Lower leg skin (tissue), 3 donors: Measurements from ENCODE around the gene ARHGAP22.

Experiments
- CTCF ChIP-seq, 3 donors: fragments of 450-650 bp; IDR thresholded peaks; one replicate each; pipeline ENCODE4 v1.5.1; 2016; ENCODE audit warnings: antibody characterized with exemption in 3 of 3, mild to moderate bottlenecking in 3 of 3, moderate library complexity in 2 of 3
- POLR2A ChIP-seq, 2 donors: fragments of 450-650 bp; IDR thresholded peaks; one replicate each; pipeline ENCODE4 v1.6.1; 2016 to 2017; ENCODE audit warnings: antibody characterized with exemption in 2 of 2, mild to moderate bottlenecking in 1 of 2, moderate library complexity in 1 of 2

DNA sequence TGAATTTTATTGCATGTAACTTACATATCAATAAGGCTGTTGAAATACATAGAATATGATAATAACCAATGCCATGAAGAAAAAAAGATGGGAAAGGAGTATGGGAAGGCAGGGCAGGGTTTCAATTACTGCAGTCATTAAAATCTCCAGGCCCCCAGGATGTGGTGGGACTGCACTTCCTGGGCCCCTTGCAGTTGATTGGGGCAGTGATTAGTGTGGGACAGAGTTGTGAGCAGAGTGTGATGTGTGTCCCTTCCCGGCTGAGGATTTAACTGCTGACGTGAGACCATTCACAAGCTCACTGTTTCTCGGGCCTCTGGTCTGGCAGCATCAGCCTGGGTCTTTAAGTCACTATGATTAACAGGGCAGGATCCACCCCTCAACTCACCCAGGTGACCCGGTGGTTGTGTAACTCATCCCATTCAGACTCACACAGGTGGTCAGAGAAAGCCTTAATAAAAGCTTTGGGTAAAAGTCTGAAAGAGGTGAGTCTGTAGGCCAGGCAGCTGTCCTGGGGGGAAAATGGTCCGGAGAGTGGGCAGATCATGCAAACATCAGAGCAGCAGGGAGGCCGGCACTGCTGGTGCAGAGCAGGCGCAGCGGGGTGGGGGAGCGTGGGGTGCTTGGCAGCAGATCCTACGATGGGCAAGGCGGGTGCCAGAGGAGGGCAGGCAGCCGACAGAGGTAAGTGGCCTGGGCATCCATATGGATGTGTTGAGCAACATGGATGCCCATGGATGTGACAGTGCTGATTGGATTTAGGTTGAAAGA lies 43.5 kb upstream of the ARHGAP22 start:
- no peak for TF ChIP-seq CTCF (IDR thresholded peaks at IDR 0.05)
- no peak for TF ChIP-seq POLR2A (IDR thresholded peaks at IDR 0.05)
